Immature natural killer cell (primary cell): ENCODE data around the gene FOXR1. TPM values are rescaled to one million over a fixed set of nuclear protein-coding genes. Genes with fewer than 3 reads are reported as not detected.

Source experiments
- DNase-seq, 3 donors: peaks; one replicate each; pipeline ENCODE4 v3.0.0; 2022; ENCODE audit warnings: mixed read lengths in 1 of 3
- H3K27ac Mint-ChIP-seq, 6 donors: one replicate each; pipeline ENCODE4 v1.8.0; 2020; ENCODE audit warnings: mixed read lengths in 6 of 6, mild to moderate bottlenecking in 5 of 6, inconsistent platforms in 4 of 6, moderate library complexity in 3 of 6
- H3K27me3 Mint-ChIP-seq, 3 donors: one replicate each; pipeline ENCODE4 v1.8.0; 2020 to 2021; ENCODE audit warnings: low read depth in 3 of 3, mild to moderate bottlenecking in 3 of 3, mixed read lengths in 3 of 3, moderate library complexity in 3 of 3, inconsistent platforms in 1 of 3
- H3K36me3 Mint-ChIP-seq, 3 donors: one replicate each; pipeline ENCODE4 v1.8.0; 2020; ENCODE audit warnings: mixed read lengths in 3 of 3, inconsistent platforms in 2 of 3, mild to moderate bottlenecking in 2 of 3
- H3K4me1 Mint-ChIP-seq, 2 donors: one replicate each; pipeline ENCODE4 v1.8.0; 2020; ENCODE audit warnings: inconsistent platforms in 2 of 2, mild to moderate bottlenecking in 2 of 2, mixed read lengths in 2 of 2, moderate library complexity in 1 of 2
- H3K4me3 Mint-ChIP-seq, 5 donors: one replicate each; pipeline ENCODE4 v1.8.0; 2020; ENCODE audit warnings: mild to moderate bottlenecking in 5 of 5, mixed read lengths in 5 of 5, inconsistent platforms in 3 of 5, moderate library complexity in 3 of 5
- H3K9me3 Mint-ChIP-seq, 6 donors: one replicate each; pipeline ENCODE4 v1.8.0; 2020; ENCODE audit warnings: mild to moderate bottlenecking in 6 of 6, mixed read lengths in 6 of 6, inconsistent platforms in 4 of 6, moderate library complexity in 3 of 6
- polyA plus RNA-seq, 3 donors: library from polyadenylated mRNA; unstranded; fragments of 300-500 nt; fragmentation: Illumina TruSeq; gene quantifications; one replicate each; pipeline ENCODE4 v1.2.3, GENCODE V29; 2021

The FOXR1 gene
- polyA plus RNA-seq, 3 donors from 2014 or later: not detected

DNA sequence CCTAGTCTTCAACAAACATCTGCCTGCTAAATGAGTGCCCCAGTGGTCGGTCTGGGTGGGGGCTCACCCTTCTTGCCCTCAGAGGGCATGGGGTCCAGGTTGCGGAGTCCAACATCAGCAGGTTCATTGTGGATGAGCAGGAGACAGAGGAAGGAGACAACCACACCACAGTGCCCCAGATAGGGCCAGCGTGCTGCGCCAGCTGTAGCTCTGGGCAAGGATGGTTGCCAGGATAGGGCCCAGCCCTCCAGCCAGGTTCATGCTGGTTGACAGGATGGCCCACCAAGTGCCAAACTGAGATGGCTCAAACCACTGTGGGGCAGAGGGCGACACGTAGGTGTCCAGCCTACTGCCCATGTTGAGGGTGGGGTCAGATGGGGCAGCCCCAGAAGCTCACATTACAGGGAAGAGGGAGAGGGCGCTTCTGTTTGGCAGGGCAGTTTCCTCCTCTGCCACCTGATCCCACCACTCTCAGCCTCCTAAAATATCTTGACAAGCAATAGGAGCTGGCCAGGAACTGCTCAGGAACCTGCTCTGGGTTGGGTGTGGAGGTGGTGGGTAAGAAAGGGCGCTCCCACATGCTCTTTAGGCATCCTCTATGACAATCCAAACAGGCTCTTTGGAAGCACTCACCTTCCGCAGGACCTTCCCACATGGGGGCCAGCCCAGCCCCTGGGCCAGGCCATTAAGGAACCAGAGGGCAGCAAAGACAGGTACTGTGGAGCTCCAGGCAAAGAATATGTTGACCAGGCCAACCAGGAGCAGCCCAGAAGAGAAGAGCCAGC is 56.2 kb downstream of the FOXR1 start:
- peak overlapping the region in 1 of 5 donors; percentile 27 for H3K4me3 Mint-ChIP-seq

DNA sequence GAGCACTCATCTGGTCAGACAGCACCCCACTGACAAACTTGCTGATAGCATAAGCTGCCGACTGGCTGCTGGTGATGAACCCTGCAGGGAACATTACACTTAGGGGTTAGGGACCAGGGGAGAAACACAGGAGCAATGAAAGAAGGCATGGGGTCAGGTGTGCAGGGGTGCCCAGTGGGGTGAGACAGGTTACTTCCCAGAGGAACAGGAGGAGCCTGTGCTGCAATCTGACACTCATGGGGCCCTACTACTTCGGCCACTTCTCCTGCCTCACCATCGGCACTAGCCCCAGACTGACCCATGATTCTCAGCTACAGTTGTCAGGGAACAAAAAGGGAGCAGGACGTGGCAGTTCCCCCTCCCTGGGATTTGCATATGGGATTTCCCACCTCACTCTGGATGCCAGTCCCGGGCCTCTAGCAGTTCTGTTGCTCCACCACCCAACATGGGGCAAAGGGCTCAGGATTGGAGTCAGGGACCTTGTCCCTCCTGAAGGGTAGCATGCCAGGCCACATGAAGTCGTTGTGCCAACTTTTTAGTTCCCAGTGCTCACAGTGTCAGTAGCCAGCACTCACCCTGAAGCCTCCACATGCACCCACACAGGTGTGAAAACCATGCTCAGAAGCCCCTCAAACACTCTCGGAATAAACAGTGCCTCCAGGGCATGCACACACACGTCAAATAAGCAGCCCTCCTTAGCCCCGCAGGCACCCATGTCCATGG is 56.9 kb downstream of the FOXR1 start:
- peaks cover 1 to 6% (median 2%) of the 10 kb centered on the region in 3 donors for H3K36me3 Mint-ChIP-seq
- no peaks in the 10 kb centered on the region for H3K9me3 Mint-ChIP-seq
- H3K4me1 Mint-ChIP-seq: peaks cover 12 to 20% of the 10 kb centered on the region in 2 donors
- peaks cover 0 to 2% (median 2%) of the 10 kb centered on the region in 3 donors for H3K27me3 Mint-ChIP-seq
- DNase-seq: no peak
- H3K27ac Mint-ChIP-seq: peak overlapping the region in 1 of 6 donors; percentile 46
- peak overlapping the region in 3 of 5 donors; percentile 47 to 84 (median 67) for H3K4me3 Mint-ChIP-seq

More for the DNA sequence above, 56.2 kb downstream of the FOXR1 start:
- Mint-ChIP-seq H3K27me3 (peaks cover 0 to 2% (median 2%) of the 10 kb centered on the region in 3 donors), H3K4me1 (peaks cover 15 to 22% of the 10 kb centered on the region in 2 donors), H3K9me3 (no peaks in the 10 kb centered on the region), H3K36me3 (peaks cover 3 to 10% (median 6%) of the 10 kb centered on the region in 3 donors), H3K27ac (peak overlapping the region in 1 of 6 donors; percentile 18)
- no peak for DNase-seq

DNA sequence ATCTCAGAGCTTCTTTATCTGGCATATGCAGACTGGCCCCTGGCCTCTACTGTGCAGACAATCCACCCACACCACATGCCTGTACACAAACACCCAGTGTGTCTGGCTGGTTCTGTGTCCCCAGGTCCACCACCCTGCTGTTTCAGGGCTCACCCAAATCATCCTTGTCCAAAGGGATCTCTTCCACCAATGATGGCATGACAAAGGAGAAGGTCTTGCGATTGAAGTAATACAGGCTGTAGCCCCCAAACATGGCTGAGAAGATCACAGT is 57.4 kb downstream of the FOXR1 start:
- peaks cover 8 to 18% of the 10 kb centered on the region in 2 donors for H3K4me1 Mint-ChIP-seq
- no peak for DNase-seq
- H3K4me3 Mint-ChIP-seq: peak overlapping the region; percentile 47 to 84 (median 67)
- no peaks in the 10 kb centered on the region for H3K9me3 Mint-ChIP-seq
- peak overlapping the region in 4 of 6 donors; percentile 14 to 86 (median 36) for H3K27ac Mint-ChIP-seq
- peaks cover 0 to 2% (median 2%) of the 10 kb centered on the region in 3 donors for H3K27me3 Mint-ChIP-seq
- peaks cover 0 to under 1% (median 0%) of the 10 kb centered on the region in 3 donors for H3K36me3 Mint-ChIP-seq

DNA sequence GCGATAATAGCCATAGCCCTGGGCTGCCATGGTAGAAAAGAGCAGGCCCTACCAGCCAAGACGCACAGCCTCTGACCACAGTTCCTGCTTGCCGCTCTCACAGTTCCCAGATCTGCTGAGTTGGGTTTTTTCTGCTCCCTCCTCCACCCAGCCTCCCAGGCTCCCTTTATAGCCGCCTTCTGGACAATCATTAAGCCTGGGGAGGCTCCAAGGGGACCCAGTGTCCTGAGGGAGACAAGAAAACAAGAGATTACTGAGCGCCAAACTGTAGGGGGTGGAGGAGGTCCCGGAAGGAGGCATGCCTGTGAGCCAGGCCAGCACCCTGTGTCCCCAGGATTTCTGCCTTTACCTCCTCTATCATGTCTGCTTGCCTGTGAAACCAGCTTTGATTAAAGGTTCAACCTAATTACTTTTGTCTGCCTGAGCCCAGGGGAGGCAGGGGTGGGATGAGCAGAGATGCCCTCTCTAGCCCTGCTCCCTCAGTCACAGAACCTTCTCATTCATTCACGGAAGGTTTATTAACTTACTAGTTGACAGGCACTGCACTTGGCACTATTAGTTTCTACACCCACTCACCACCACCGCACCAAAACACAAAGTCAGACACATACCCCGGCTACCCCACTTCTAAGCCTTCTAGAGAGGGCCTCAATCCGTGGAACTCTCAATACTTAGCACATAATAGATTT is 57.9 kb downstream of the FOXR1 start:
- peak overlapping the region; percentile 57 to 84 (median 72) for H3K4me3 Mint-ChIP-seq
- H3K36me3 Mint-ChIP-seq: no peaks in the 10 kb centered on the region
- DNase-seq: no peak
- H3K27me3 Mint-ChIP-seq: peaks cover 0 to 2% (median 2%) of the 10 kb centered on the region in 3 donors
- no peaks in the 10 kb centered on the region for H3K9me3 Mint-ChIP-seq
- peak overlapping the region; percentile 3 to 87 (median 76) for H3K27ac Mint-ChIP-seq
- H3K4me1 Mint-ChIP-seq: peaks cover 8 to 16% of the 10 kb centered on the region in 2 donors

DNA sequence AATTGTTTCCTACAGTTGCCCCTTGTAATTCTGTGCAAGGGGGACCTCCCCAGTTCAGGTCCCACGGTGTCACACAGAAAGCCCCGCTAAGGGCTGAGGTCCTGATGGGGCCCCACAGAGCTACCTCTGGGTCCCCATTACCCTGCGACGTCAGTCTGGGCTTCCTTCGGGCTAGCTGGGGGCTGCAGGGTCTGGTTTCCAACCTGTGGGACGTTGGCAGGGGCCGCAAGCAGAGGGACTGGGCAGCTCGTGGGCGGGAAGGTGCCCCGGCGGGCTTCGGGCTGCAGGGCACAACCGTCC is 58.4 kb downstream of the FOXR1 start:
- Mint-ChIP-seq H3K27ac (peak overlapping the region in 5 of 6 donors; percentile 14 to 87 (median 78)), H3K4me3 (peak overlapping the region; percentile 57 to 84 (median 72)), H3K27me3 (peaks cover 0 to 4% (median 2%) of the 10 kb centered on the region in 3 donors), H3K36me3 (no peaks in the 10 kb centered on the region), H3K9me3 (no peaks in the 10 kb centered on the region), H3K4me1 (peaks cover 8 to 15% of the 10 kb centered on the region in 2 donors)
- DNase-seq: no peak

DNA sequence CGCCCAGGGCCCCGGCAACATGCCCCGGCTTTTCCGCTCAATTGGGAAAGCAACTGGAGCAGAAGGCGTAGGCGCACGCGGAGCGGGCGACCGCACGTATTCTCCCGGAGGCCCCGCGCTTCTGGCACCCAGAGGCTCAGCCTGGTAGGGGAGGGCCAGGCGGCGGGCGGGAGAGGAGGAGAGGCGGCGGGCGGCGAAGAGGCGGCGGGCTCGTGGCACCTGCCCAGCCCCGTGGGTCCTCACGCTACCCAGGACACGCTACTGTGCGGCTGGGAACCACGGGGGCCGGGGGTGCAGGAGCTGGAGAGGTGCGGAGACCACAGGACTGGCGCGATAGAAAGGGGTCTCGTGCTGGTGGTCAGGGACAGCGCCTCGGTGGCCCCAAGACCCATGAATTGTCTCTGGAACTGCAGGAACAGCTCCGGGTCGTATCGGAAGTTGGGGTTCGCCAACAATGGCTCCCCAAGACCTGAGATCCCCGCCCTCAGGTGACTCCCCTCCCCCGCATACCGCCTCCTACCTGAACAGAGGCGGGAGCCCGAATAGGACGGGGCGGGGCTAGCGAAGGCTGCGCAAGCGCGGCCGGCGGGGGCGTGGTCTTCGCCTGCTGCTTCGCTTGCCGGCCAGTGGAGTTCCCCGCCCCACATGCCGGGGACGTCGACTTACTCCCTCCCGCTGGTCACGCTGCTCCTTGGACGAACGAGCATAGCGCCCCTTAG is 58.9 kb downstream of the FOXR1 start, which contains the start of gene SLC37A4:
Gene SLC37A4, minus strand, starts transcription at position 549 of the 719 bp plus-strand sequence.
- Mint-ChIP-seq H3K9me3 (no peaks in the 10 kb centered on the region), H3K36me3 (no peaks in the 10 kb centered on the region), H3K27ac (peak within 1 kb of the TSS; percentile 57 to 87 (median 78)), H3K4me3 (peak within 1 kb of the TSS; percentile 66 to 84 (median 82)), H3K4me1 (peaks cover 8 to 15% of the 10 kb centered on the region in 2 donors), H3K27me3 (peaks cover 0 to 4% (median 2%) of the 10 kb centered on the region in 3 donors)
- peak; percentile 96 to 97 (median 97) for DNase-seq

Other genes starting within 250 kb of the FOXR1 start
- gene DDX6, start 180.6 kb upstream of the FOXR1 start, polyA plus RNA-seq: 100 to 1,000 TPM in 1 of 3 donors, 10 to 100 TPM in 2; 61.4 to 124 (median 90.2) TPM
- under 1 TPM in 2 of 3 donors, not detected in 1; 0.05 to 0.30 TPM for gene CXCR5, start 87.9 kb upstream of the FOXR1 start, polyA plus RNA-seq
- 10 to 100 TPM in 1 of 3 donors, 1 to 10 TPM in 1, not detected in 1; 2.2 to 10.5 TPM for gene BCL9L, start 45.8 kb upstream of the FOXR1 start, polyA plus RNA-seq
- gene UPK2, start 15.5 kb upstream of the FOXR1 start, polyA plus RNA-seq: 1 to 10 TPM in 1 of 3 donors, under 1 TPM in 1, not detected in 1; 0.81 to 1.4 TPM
- gene CENATAC, start 26.4 kb downstream of the FOXR1 start, polyA plus RNA-seq: 10 to 100 TPM in 2 of 3 donors, 1 to 10 TPM in 1; 9.1 to 17.1 (median 10.5) TPM
- 1,000 to 10,000 TPM; 1,543 to 2,582 (median 1,747) TPM for gene RPS25, start 46.6 kb downstream of the FOXR1 start, polyA plus RNA-seq
- 100 to 1,000 TPM; 104 to 136 (median 110) TPM for gene TRAPPC4, start 47.0 kb downstream of the FOXR1 start, polyA plus RNA-seq
- 10 to 100 TPM in 2 of 3 donors, 1 to 10 TPM in 1; 9.4 to 11.6 (median 11.4) TPM for gene SLC37A4, start 59.1 kb downstream of the FOXR1 start, polyA plus RNA-seq
- 10 to 100 TPM; 23.2 to 49.1 (median 32.9) TPM for gene HYOU1, start 85.4 kb downstream of the FOXR1 start, polyA plus RNA-seq
- gene VPS11, start 96.1 kb downstream of the FOXR1 start, polyA plus RNA-seq: 10 to 100 TPM; 33.0 to 58.8 (median 49.3) TPM
- gene HMBS, start 113.1 kb downstream of the FOXR1 start, polyA plus RNA-seq: 10 to 100 TPM in 2 of 3 donors, 1 to 10 TPM in 1; 7.6 to 19.0 (median 11.9) TPM
- gene DPAGT1, start 130.1 kb downstream of the FOXR1 start, polyA plus RNA-seq: 10 to 100 TPM; 23.7 to 47.4 (median 44.5) TPM
- gene C2CD2L, start 135.6 kb downstream of the FOXR1 start, polyA plus RNA-seq: 1 to 10 TPM; 1.0 to 7.7 (median 2.6) TPM
- gene HINFP, start 149.8 kb downstream of the FOXR1 start, polyA plus RNA-seq: 10 to 100 TPM in 2 of 3 donors, 1 to 10 TPM in 1; 9.2 to 18.6 (median 11.0) TPM
- not detected for gene ABCG4, start 177.3 kb downstream of the FOXR1 start, polyA plus RNA-seq
- gene NLRX1, start 197.0 kb downstream of the FOXR1 start, polyA plus RNA-seq: 10 to 100 TPM; 10.7 to 20.9 (median 11.0) TPM
- under 1 TPM in 1 of 3 donors, not detected in 2; 0.24 TPM for gene NHERF4, start 213.7 kb downstream of the FOXR1 start, polyA plus RNA-seq
- gene CBL, start 234.6 kb downstream of the FOXR1 start, polyA plus RNA-seq: 1 to 10 TPM; 1.1 to 9.6 (median 5.0) TPM